ENCODE results near the gene LZTFL1.

LZTFL1 gene

DNA sequence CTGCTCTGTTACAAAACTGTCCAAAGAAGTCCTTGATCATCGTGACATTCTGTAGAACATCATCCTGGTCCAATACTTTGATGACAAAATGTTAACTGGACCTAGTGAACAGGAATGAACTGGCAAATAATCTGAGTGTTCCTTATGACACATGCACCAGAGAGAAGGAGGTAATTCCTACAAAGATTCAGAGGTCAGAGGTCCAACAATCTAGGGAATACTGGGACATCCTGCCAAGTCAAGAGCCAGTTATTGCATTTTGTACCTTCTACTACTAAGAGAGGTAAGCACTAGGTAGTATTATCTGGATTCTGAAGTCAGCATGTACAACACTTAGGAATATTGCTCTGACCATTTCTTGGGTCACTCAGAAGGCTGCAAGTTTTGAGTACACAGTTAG, 20.8 kb downstream of the LZTFL1 start:
- ChIA-PET CTCF (no interaction called here), POLR2A (no interaction called here)
- TF ChIP-seq, protein P1, sequence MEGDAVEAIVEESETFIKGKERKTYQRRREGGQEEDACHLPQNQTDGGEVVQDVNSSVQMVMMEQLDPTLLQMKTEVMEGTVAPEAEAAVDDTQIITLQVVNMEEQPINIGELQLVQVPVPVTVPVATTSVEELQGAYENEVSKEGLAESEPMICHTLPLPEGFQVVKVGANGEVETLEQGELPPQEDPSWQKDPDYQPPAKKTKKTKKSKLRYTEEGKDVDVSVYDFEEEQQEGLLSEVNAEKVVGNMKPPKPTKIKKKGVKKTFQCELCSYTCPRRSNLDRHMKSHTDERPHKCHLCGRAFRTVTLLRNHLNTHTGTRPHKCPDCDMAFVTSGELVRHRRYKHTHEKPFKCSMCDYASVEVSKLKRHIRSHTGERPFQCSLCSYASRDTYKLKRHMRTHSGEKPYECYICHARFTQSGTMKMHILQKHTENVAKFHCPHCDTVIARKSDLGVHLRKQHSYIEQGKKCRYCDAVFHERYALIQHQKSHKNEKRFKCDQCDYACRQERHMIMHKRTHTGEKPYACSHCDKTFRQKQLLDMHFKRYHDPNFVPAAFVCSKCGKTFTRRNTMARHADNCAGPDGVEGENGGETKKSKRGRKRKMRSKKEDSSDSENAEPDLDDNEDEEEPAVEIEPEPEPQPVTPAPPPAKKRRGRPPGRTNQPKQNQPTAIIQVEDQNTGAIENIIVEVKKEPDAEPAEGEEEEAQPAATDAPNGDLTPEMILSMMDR (IDR thresholded peaks at IDR 0.05; ENCODE audit: control extremely low read depth, extremely low read depth, low read depth, missing control alignments) = no peak
- no peak for DNase-seq (ENCODE audit: extremely low spot score)

DNA sequence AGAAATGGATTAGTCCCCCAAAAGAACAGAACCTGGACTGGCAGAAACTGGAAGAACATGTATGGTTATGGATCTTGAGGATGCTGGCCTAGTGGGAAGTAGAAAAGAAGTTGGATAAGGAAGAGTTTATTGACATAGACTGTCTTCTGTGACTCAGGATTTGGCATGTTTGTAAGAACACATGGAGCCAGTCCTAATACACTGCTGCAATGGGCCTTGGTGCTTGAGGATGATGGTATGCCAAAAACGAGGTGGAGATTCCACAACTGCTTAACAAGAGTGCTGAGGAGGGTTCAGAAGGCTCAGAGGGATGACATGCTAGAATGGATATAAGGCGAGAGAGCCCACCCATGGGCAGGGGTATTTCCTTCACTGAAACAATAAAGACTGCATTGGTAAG, 22.4 kb downstream of the LZTFL1 start:
- ChIA-PET CTCF (no interaction called here), POLR2A (no interaction called here)
- TF ChIP-seq, protein P1 (IDR thresholded peaks at IDR 0.05; ENCODE audit: control extremely low read depth, extremely low read depth, low read depth, missing control alignments) = no peak
- no peak for DNase-seq (ENCODE audit: extremely low spot score)

DNA sequence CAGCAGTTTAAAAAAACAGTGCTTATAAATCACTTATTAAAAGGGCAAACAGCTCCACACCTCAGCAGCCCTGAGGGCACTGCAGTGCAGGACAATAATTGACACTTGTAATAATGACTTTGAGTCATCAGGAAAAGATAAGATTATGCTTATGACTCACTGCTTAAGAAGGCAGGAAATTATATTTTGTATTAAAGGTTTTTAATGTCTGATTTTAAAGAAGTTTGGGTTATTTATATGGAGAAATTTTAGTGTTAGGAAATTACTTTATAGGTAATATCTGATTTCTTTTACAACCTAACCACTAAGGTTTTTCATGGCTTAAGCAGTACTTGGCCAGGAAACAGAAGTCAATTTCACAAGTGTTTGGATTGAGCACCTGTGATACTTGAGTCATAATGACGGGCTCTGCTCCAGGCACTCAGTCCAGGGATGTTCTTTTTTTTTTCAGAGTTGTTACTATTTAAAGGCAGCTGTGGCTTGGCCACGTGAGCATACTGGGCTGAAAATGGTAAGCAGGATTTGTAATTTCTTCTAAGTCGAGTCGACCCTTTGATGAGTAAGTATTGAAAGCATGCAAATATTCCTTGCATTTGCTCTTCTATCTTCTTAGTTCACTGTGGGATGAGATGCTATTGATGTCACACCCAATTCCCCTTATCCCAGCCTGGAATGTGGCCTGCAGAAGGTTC, 23.9 kb downstream of the LZTFL1 start:
- ChIA-PET POLR2A (no interaction called here), CTCF (interaction anchor here (0.8 to 1.3 kb wide), 6 partner anchors 8 to 158 kb away, joined by 3 to 4 read pairs (median 3); no protein-coding TSS in a partner anchor)
- no peak for DNase-seq (ENCODE audit: extremely low spot score)
- TF ChIP-seq, protein P1 (IDR thresholded peaks at IDR 0.05; ENCODE audit: control extremely low read depth, extremely low read depth, low read depth, missing control alignments) = no peak

DNA sequence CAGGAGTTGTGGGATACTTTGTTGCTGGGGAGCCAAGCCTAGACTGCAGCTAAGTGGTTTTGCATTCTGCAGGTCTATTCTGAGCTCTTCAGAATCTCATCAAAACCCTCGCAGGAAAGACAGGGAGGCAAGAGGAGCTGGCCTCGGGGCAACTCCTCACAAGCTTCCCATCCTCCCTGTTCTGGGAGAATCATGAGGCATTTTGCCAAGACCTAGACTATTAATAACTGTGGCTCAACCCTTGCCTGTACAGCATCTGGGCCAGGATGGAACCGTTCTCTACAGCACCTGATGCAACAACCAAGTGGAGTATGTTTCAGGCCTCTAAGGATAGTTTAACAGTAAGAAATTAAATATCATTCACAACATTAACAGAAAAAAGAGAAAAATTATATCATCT, 25.4 kb downstream of the LZTFL1 start:
- DNase-seq (ENCODE audit: extremely low spot score) = no peak
- POLR2A ChIA-PET = no interaction called here
- TF ChIP-seq, protein P1 (IDR thresholded peaks at IDR 0.05; ENCODE audit: control extremely low read depth, extremely low read depth, low read depth, missing control alignments) = no peak
- CTCF ChIA-PET = interaction anchor here (0.7 to 1.9 kb wide), 9 partner anchors 11 to 263 kb away, joined by 3 to 5 read pairs (median 4); no protein-coding TSS in a partner anchor

DNA sequence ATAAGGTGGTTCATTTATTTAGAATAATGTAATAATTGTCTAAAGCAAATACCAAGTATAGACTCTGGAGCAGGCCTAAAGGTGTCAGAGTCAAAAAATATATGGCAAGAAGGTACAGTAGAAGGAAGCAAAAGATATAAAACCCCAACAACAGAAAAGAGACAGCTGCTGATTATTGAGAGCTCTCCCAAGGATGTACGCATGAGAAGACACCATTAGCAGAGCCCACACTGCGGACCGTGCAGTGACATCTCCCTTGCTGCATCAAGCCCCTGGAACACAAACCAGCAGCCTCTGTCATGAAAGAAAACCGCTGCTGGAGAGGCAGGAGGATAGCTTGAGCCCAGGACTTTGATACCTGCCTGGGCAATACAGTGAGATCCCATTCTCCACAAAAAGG, 27.6 kb downstream of the LZTFL1 start:
- DNase-seq (ENCODE audit: extremely low spot score) = no peak
- CTCF ChIA-PET = no interaction called here
- TF ChIP-seq, protein P1 (IDR thresholded peaks at IDR 0.05; ENCODE audit: control extremely low read depth, extremely low read depth, low read depth, missing control alignments) = no peak
- POLR2A ChIA-PET = no interaction called here

DNA sequence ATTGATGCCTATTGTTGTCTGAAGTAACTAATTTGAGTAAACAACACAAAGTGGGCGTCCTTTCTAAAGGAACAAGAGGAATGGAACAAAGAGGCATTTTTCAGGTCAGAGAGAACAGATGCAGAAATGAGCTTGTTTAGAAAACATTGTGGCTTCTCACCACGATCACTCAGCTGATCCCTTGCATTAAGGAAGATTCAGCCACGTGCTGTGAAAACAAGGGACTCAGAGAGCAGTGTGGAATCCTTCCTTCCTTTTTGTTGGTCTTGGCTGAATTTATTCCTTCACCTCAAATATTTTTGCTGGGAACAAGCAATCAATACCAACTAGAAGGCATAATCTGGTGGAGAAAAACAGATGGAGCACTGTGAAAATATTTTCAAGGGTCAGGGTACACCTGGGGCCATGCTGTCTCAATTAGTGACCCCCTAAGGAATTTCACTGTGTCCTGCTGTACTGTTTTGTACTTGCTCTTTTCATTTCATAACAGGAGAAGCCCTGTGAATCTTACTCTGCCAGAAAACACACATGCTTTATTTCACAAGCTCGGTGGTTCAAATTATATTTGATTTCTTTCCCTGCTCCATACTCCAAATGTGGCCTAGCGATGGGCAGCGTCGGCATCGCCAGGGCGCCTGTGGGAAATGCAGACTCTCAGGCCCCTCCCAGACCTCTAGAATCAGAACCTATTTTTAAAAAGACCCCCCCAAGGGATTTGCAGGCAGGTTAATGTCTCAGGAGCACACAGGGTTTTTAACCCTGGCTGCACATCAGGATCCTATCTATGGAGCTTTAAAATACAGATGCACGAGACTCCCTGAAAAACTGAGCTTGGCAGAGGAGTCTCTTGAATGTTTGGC, 34.0 kb downstream of the LZTFL1 start:
- DNase-seq (ENCODE audit: extremely low spot score) = no peak
- TF ChIP-seq, protein P1 (IDR thresholded peaks at IDR 0.05; ENCODE audit: control extremely low read depth, extremely low read depth, low read depth, missing control alignments) = no peak
- ChIA-PET CTCF (interaction anchor here (0.9 to 2.2 kb wide), 4 partner anchors 13 to 47 kb away, joined by 3 to 6 read pairs (median 3); no protein-coding TSS in a partner anchor), POLR2A (no interaction called here)
